Measurements from ENCODE around the gene NUDCD2.

The NUDCD2 gene

GRCh38 chr5:163459819-163460561 is at the start of gene NUDCD2:
TSS of gene NUDCD2 (minus strand) at chr5:163460102. CDS start at chr5:163460050, 52 bp downstream.
- H3K36me3 Mint-ChIP-seq (ENCODE audit: low read depth), result peaks cover 42% of the 10 kb centered on the region
- H3K27ac Mint-ChIP-seq, result peak within 1 kb of the TSS; percentile 99
- H3K9me3 Mint-ChIP-seq, result no peaks in the 10 kb centered on the region
- peak within 1 kb of the TSS; percentile 97 for H3K4me3 Mint-ChIP-seq
- no peaks in the 10 kb centered on the region for H3K27me3 Mint-ChIP-seq
- peaks cover 50% of the 10 kb centered on the region for H3K4me1 Mint-ChIP-seq (ENCODE audit: low read depth)

GRCh38 chr5:163509291-163509951 is 49.5 kb upstream of the NUDCD2 start:
- Mint-ChIP-seq H3K4me3 (peak overlapping the region; percentile 98), H3K27ac (peak overlapping the region; percentile 98), H3K27me3 (no peaks in the 10 kb centered on the region), H3K36me3 (ENCODE audit: low read depth) (peaks cover 30% of the 10 kb centered on the region), H3K4me1 (ENCODE audit: low read depth) (peaks cover 64% of the 10 kb centered on the region), H3K9me3 (no peaks in the 10 kb centered on the region)

- Mint-ChIP-seq H3K4me3 (peak overlapping the region; percentile 98), H3K36me3 (ENCODE audit: low read depth) (peaks cover 28% of the 10 kb centered on the region)
Measured at GRCh38 chr5:163508753-163509152, 48.9 kb upstream of the NUDCD2 start.

GRCh38 chr5:163506726-163507125 is 46.8 kb upstream of the NUDCD2 start:
- Mint-ChIP-seq H3K36me3 (ENCODE audit: low read depth) (peaks cover 8% of the 10 kb centered on the region), H3K27me3 (no peaks in the 10 kb centered on the region), H3K27ac (peak overlapping the region; percentile 98), H3K4me3 (peak overlapping the region; percentile 98), H3K4me1 (ENCODE audit: low read depth) (peaks cover 62% of the 10 kb centered on the region), H3K9me3 (no peaks in the 10 kb centered on the region)

More at GRCh38 chr5:163508753-163509152, 48.9 kb upstream of the NUDCD2 start:
- Mint-ChIP-seq H3K27me3 (no peaks in the 10 kb centered on the region), H3K4me1 (ENCODE audit: low read depth) (peaks cover 65% of the 10 kb centered on the region), H3K27ac (peak overlapping the region; percentile 98), H3K9me3 (no peaks in the 10 kb centered on the region)

- Mint-ChIP-seq H3K27ac (peak overlapping the region; percentile 98), H3K4me1 (ENCODE audit: low read depth) (peaks cover 58% of the 10 kb centered on the region)
Measured at GRCh38 chr5:163506095-163506457, 46.2 kb upstream of the NUDCD2 start.

GRCh38 chr5:163505368-163506094 is 45.6 kb upstream of the NUDCD2 start, which contains the start of gene MAT2B:
TSS of gene MAT2B (plus strand) at chr5:163505619. CDS start at chr5:163505687, 68 bp downstream.
- peaks cover 53% of the 10 kb centered on the region for H3K4me1 Mint-ChIP-seq (ENCODE audit: low read depth)
- peak within 1 kb of the TSS; percentile 98 for H3K27ac Mint-ChIP-seq
- no peaks in the 10 kb centered on the region for H3K9me3 Mint-ChIP-seq
- H3K36me3 Mint-ChIP-seq (ENCODE audit: low read depth), result peaks cover 3% of the 10 kb centered on the region
- H3K27me3 Mint-ChIP-seq, result no peaks in the 10 kb centered on the region
- peak within 1 kb of the TSS; percentile 98 for H3K4me3 Mint-ChIP-seq

More at GRCh38 chr5:163506095-163506457, 46.2 kb upstream of the NUDCD2 start:
- Mint-ChIP-seq H3K4me3 (peak overlapping the region; percentile 98), H3K27me3 (no peaks in the 10 kb centered on the region), H3K9me3 (no peaks in the 10 kb centered on the region), H3K36me3 (ENCODE audit: low read depth) (peaks cover 7% of the 10 kb centered on the region)

GRCh38 chr5:163505049-163505367 is 45.1 kb upstream of the NUDCD2 start:
- Mint-ChIP-seq H3K4me1 (ENCODE audit: low read depth) (peaks cover 48% of the 10 kb centered on the region), H3K36me3 (ENCODE audit: low read depth) (peaks cover 3% of the 10 kb centered on the region), H3K27me3 (no peaks in the 10 kb centered on the region), H3K9me3 (no peaks in the 10 kb centered on the region), H3K4me3 (peak overlapping the region; percentile 98), H3K27ac (peak overlapping the region; percentile 98)

GRCh38 chr5:163504079-163504931 is 44.4 kb upstream of the NUDCD2 start:
- Mint-ChIP-seq H3K27ac (peak overlapping the region; percentile 98), H3K27me3 (no peaks in the 10 kb centered on the region), H3K36me3 (ENCODE audit: low read depth) (peaks cover 3% of the 10 kb centered on the region), H3K9me3 (no peaks in the 10 kb centered on the region), H3K4me1 (ENCODE audit: low read depth) (peaks cover 41% of the 10 kb centered on the region), H3K4me3 (peak overlapping the region; percentile 98)

GRCh38 chr5:163503106-163504078 is 43.5 kb upstream of the NUDCD2 start:
- Mint-ChIP-seq H3K4me3 (peak overlapping the region; percentile 98), H3K4me1 (ENCODE audit: low read depth) (peaks cover 32% of the 10 kb centered on the region), H3K27me3 (no peaks in the 10 kb centered on the region), H3K27ac (peak overlapping the region; percentile 98), H3K9me3 (no peaks in the 10 kb centered on the region), H3K36me3 (ENCODE audit: low read depth) (peaks cover 3% of the 10 kb centered on the region)

DNA sequence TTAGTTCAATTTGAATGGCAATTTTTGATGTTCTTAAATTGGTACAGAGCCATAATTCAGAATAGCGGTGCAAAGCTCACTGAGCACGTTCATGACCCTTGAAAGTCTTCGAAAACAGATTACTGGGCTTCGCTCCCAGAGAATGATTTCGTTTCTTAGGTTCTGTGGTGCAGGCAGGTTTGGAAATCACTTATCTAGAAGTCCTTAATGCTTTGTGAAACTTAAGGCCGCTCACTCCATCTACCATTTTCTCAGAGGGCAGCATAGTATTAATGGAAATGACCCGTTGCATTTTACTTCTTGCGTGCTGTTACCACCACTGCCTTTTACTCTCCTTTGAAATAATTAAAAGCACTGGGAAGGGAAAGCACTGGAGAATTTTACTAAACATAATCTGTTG is 42.6 kb upstream of the NUDCD2 start:
- Mint-ChIP-seq H3K4me1 (ENCODE audit: low read depth) (peaks cover 24% of the 10 kb centered on the region), H3K9me3 (no peaks in the 10 kb centered on the region), H3K4me3 (peak overlapping the region; percentile 98), H3K27me3 (no peaks in the 10 kb centered on the region), H3K36me3 (ENCODE audit: low read depth) (peaks cover 3% of the 10 kb centered on the region), H3K27ac (peak overlapping the region; percentile 90)

- Mint-ChIP-seq H3K27ac (no peak overlapping the region), H3K4me3 (no peak overlapping the region), H3K4me1 (ENCODE audit: low read depth) (peaks cover 15% of the 10 kb centered on the region), H3K36me3 (ENCODE audit: low read depth) (no peaks in the 10 kb centered on the region), H3K27me3 (no peaks in the 10 kb centered on the region), H3K9me3 (peaks cover 3% of the 10 kb centered on the region)
Measured at GRCh38 chr5:163498886-163499285, 39.0 kb upstream of the NUDCD2 start.

DNA sequence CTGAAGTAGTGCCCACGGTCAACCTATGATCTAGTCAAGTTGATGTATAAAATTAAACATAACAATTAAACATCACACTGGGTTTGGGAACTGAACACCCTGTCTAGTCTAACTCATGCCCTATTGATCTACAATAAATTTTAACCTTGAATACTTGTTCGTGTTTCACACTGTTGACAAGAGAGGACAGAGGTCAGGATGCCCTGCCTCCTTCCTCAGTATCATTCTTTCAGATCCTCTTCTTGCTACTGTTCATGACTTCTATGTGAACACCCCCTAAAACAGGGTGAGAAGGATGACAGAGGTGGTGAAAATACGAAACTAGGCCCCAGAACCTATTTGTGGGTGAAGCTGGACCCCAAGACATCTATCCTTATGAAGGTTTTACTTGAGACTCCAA is 37.4 kb upstream of the NUDCD2 start:
- H3K4me1 Mint-ChIP-seq (ENCODE audit: low read depth), result no peaks in the 10 kb centered on the region
- H3K4me3 Mint-ChIP-seq, result no peak overlapping the region
- H3K9me3 Mint-ChIP-seq, result peaks cover 3% of the 10 kb centered on the region
- H3K36me3 Mint-ChIP-seq (ENCODE audit: low read depth), result peaks cover 5% of the 10 kb centered on the region
- no peaks in the 10 kb centered on the region for H3K27me3 Mint-ChIP-seq
- H3K27ac Mint-ChIP-seq, result no peak overlapping the region

DNA sequence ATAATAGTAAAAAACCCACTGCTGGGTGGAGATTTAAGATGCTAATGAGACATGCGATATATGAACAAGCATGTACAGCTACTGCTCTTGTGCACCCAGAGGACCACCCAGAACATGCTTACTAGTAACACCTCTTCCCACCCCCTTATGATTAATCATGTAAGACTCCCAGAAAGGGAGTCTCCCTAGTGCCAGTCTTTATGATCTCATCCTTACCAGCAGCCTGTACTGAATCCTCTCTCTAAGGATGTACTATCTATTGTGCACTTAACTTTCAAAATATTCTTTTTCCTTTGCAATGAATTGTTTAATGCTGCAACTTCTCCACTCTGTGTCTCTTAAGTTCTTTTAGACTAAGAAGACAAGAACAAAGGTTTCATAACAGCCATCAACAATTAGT is 36.4 kb upstream of the NUDCD2 start:
- Mint-ChIP-seq H3K4me1 (ENCODE audit: low read depth) (no peaks in the 10 kb centered on the region), H3K27me3 (no peaks in the 10 kb centered on the region), H3K9me3 (peaks cover 3% of the 10 kb centered on the region), H3K36me3 (ENCODE audit: low read depth) (peaks cover 7% of the 10 kb centered on the region), H3K4me3 (no peak overlapping the region), H3K27ac (no peak overlapping the region)

All from stimulated activated naive CD8-positive, alpha-beta T cell treated with anti-CD3 and anti-CD28 coated beads, Interleukin-15, Interleukin-2, amounts not matched to agents 100 ng/mL and 50 ng/mL, for 24 hours (primary cell).